IPS-18c (cell line): Measurements from ENCODE around the gene LSM14A.
"Not testable (repeated sequence)": the region's sequence is repeated elsewhere in the genome, so short reads cannot be mapped to it uniquely, and the experiment has no call there.

ENCODE experiments used
- H3K4me3 ChIP-seq: 2 replicates; pipeline ENCODE4 v1.7.0; 2013; ENCODE audit warnings: low read depth, mild to moderate bottlenecking, low read length, moderate library complexity; ENCODE audit not compliant: insufficient read depth
- H3K9me3 ChIP-seq: one replicate; pipeline ENCODE4 v1.6.1; 2013; ENCODE audit warnings: mild to moderate bottlenecking, low read length, moderate library complexity; ENCODE audit not compliant: control insufficient read depth, insufficient read depth

Gene LSM14A

GRCh38 chr19:34215006-34215665 is 42.8 kb downstream of the LSM14A start:
- H3K4me3 ChIP-seq = no peak overlapping the region
- no peaks in the 10 kb centered on the region for H3K9me3 ChIP-seq

GRCh38 chr19:34215666-34216038 is 43.3 kb downstream of the LSM14A start:
- no peak overlapping the region for H3K4me3 ChIP-seq
- no peaks in the 10 kb centered on the region for H3K9me3 ChIP-seq

- H3K9me3 ChIP-seq = not testable (repeated sequence)
Observed at GRCh38 chr19:34216745-34217219, 44.5 kb downstream of the LSM14A start.

GRCh38 chr19:34217952-34218817 is 45.9 kb downstream of the LSM14A start:
- Histone ChIP-seq H3K9me3 (no peaks in the 10 kb centered on the region), H3K4me3 (no peak overlapping the region)

More at GRCh38 chr19:34216745-34217219, 44.5 kb downstream of the LSM14A start:
- H3K4me3 ChIP-seq = not testable (repeated sequence)

GRCh38 chr19:34218818-34219164 is 46.5 kb downstream of the LSM14A start:
- H3K4me3 ChIP-seq = no peak overlapping the region

GRCh38 chr19:34220472-34221063 is 48.3 kb downstream of the LSM14A start:
- no peak overlapping the region for H3K4me3 ChIP-seq

More at GRCh38 chr19:34218818-34219164, 46.5 kb downstream of the LSM14A start:
- H3K9me3 ChIP-seq = no peaks in the 10 kb centered on the region

GRCh38 chr19:34222386-34222785 is 50.1 kb downstream of the LSM14A start:
- no peaks in the 10 kb centered on the region for H3K9me3 ChIP-seq
- H3K4me3 ChIP-seq = no peak overlapping the region

More at GRCh38 chr19:34220472-34221063, 48.3 kb downstream of the LSM14A start:
- no peaks in the 10 kb centered on the region for H3K9me3 ChIP-seq

GRCh38 chr19:34224996-34225658 is 52.8 kb downstream of the LSM14A start:
- no peak overlapping the region for H3K4me3 ChIP-seq
- H3K9me3 ChIP-seq = no peaks in the 10 kb centered on the region

- Histone ChIP-seq H3K9me3 (no peaks in the 10 kb centered on the region), H3K4me3 (no peak overlapping the region)
Observed at GRCh38 chr19:34225659-34226015, 53.3 kb downstream of the LSM14A start.

GRCh38 chr19:34226036-34226435 is 53.7 kb downstream of the LSM14A start:
- Histone ChIP-seq H3K9me3 (no peaks in the 10 kb centered on the region), H3K4me3 (no peak overlapping the region)

GRCh38 chr19:34228347-34228746 is 56.0 kb downstream of the LSM14A start:
- H3K9me3 ChIP-seq = no peaks in the 10 kb centered on the region
- H3K4me3 ChIP-seq = no peak overlapping the region

- Histone ChIP-seq H3K9me3 (no peaks in the 10 kb centered on the region), H3K4me3 (no peak overlapping the region)
Observed at GRCh38 chr19:34228762-34229161, 56.5 kb downstream of the LSM14A start.

GRCh38 chr19:34229721-34230120 is 57.4 kb downstream of the LSM14A start:
- no peaks in the 10 kb centered on the region for H3K9me3 ChIP-seq
- H3K4me3 ChIP-seq = no peak overlapping the region

GRCh38 chr19:34230820-34231219 is 58.5 kb downstream of the LSM14A start:
- Histone ChIP-seq H3K9me3 (no peaks in the 10 kb centered on the region), H3K4me3 (no peak overlapping the region)

GRCh38 chr19:34231439-34231838 is 59.1 kb downstream of the LSM14A start:
- no peaks in the 10 kb centered on the region for H3K9me3 ChIP-seq
- no peak overlapping the region for H3K4me3 ChIP-seq

GRCh38 chr19:34232566-34233481 is 60.5 kb downstream of the LSM14A start:
- Histone ChIP-seq H3K4me3 (no peak overlapping the region), H3K9me3 (no peaks in the 10 kb centered on the region)
